GM21367 (cell line): Measurements from ENCODE around the gene PES1.
"Not testable (repeated sequence)": the region's sequence is repeated elsewhere in the genome, so short reads cannot be mapped to it uniquely, and the experiment has no call there.

Source experiments
- ATAC-seq: cut with Tn5 transposase; IDR thresholded peaks from one replicate; pipeline ENCODE4 v1.9.1; 2021; ENCODE audit not compliant: unreplicated experiment

PES1 gene

DNA sequence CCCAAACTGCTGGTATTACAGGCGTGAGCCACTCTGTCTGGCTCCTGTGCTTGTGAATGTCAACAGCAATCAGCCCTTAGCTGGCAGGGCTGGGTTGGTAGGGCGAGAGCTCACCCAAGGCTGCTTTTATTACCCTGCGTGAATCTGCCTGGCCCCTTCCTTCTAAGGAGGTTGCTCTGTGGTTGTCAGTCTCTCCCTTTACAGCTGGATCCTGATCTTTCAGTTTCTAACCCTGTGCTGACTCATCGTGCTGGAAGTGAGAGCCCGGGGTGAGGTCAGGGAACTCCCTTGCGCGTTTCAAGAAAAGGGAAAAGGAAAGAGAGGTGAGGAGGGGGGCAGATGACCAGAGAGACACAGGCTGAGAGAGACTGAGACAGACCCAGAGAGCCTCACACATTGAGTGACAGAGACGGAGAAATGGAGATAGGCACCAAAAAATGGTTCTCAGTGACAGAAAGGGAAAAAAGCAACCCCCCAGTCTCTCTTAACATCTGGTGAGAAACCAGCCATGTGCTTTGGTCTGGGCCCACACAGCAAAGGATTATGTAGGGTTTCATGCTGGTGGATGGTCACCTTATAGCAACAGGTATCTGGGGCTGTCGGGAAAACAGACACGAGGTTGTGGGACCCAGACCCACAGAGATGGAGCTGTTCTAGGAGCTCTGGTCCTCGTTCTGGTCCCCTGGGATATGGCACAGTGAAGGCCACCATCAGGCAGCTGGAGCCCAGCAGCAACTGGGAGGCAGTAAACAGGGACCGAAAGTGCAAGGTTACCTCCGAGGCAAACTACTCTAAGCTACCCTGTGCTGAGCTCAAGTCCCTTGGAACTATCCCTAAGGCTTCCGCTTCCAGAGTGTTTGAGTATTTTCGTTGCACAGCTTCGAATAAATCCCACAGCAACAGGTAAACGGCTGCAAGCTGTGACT, 17.8 kb upstream of the PES1 start:
- no peak for ATAC-seq

DNA sequence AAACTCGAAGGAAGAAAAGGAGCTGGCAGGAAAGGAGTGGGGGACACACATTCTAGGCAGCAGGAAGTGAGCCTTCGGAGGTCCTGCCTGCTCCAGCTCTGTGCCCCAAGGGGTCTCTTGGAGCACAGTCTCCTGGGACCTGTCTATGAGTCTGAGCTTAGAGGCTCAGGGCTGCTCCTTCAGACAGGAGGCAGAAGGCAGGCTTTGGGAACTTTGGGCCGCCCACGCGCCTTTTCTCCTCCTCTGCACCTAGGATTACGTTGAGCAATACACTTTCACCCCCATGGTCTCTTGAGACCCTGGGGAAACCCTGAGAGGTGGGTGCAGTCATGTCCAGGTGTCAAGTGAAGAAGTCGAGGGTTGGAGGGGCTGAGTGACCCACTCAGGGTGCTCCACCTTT, 16.2 kb upstream of the PES1 start:
- no peak for ATAC-seq

DNA sequence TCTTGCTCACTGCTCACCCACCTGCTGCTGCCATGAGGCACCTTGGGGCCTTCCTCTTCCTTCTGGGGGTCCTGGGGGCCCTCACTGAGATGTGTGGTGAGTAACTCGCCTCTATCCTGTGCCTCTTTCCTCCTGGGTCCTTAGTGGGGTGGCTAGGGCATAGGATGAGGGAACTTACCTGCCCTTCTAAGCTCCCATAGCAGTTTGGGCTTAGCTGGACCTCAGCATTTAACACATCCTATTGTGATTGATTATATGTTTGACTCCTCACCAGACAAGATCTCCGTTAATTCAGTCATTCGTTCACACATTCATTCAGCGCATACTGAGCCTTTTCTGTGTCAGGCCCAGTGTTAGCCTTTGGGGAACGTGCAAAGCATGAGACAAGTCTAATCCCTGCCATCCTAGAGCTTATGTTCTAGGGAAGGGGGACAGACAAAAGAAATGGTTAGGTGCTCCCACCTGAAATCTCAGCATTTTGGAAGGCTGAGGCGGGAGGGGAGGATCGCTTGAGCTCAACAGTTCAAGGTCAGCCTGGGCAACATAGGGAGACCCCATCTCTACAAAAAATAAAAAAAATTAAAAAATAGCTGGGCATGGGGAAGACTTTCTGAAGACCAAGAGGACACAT, 15.7 kb upstream of the PES1 start:
- ATAC-seq: no peak

DNA sequence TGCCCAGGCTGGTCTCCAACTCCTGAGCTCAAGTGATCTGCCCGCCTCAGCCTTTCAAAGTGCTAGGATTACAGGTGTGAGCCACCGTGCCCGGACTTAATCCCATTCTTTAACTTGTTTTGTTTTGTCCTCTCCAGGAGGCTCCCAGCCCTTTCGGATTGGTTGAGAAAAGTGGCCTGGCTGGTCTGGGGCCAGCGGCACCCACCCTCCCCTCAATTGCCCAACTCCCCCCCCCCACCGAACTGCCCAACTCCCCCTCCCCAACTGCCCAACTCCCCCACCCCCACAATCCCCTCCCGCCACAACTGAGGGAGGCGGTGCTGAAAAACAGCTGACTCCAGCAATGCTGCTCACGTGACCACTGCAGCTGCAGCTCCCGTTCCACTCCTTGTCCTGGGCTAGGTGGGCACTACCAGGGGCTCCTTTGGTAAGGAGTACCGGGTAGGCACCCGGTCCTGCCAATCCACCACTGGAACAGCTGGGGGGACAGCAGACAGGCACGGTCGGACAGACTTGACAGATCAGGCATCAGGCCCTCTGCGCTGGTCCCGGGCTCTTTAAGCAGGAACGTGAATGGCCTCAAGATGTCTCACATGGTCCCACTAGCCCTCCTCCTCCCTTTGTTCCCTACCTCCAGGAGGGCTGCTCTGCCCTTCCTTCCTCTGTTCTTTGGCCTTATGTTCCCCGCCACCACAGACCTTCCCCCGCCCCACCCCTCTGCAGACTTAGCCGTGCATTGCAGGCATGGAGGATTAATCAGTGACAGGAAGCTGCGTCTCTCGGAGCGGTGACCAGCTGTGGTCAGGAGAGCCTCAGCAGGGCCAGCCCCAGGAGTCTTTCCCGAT, 15.0 kb upstream of the PES1 start, which contains the start of gene TCN2:
Gene TCN2, plus strand, starts transcription at position 720 of the 845 bp plus-strand sequence. CDS start 158 bp downstream, outside the sequence.
- peak; percentile 40 for ATAC-seq

DNA sequence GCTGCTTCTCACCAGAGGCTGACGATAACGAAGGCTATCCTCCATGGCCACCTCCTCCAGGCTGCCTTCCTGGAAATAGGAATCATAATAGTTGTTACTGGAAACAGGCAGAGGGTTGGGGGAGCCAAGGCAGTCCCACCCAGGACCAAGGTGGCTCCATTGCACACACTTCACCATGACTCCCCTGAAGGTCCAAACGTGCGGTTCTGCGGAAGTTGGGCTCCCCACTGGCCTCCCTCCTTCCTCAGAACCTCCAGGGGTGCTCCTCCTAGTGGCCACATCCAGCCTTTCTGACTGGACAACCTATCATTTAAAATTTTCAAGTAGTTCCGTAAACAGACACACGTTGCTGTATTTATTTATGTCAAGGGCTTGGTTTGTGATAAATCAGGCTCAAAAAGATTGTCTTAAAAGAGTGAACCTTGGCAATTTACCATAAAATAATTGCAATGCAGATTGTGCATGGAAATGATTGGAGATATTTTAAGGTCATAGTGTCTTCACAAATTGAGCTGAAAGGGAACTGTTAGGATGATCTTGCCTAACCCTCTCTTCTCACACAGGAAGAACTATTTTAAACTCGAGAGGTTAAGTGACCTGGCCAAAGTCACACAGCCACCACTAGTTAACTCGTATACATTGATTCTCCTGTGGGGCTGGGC, 13.9 kb upstream of the PES1 start:
- ATAC-seq: no peak

DNA sequence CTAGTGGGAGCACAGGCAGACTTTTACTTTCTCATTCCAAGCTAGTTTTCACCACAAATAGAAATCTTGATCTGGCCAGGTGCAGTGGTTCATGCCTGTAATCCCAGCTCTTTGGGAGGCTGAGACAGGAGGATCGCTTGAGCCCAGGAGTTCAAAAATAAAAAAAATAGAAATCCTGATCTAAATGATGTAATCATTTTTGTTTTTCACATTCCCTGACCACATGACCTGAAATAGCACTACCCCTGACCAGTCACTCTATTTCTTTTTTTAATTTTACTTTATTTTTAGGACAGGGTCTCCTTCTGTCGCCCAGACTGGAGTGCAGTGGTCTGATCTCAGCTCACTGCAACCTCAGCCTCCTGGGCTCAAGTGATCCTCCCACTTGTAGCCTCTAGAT, 13.0 kb upstream of the PES1 start:
- no peak for ATAC-seq

DNA sequence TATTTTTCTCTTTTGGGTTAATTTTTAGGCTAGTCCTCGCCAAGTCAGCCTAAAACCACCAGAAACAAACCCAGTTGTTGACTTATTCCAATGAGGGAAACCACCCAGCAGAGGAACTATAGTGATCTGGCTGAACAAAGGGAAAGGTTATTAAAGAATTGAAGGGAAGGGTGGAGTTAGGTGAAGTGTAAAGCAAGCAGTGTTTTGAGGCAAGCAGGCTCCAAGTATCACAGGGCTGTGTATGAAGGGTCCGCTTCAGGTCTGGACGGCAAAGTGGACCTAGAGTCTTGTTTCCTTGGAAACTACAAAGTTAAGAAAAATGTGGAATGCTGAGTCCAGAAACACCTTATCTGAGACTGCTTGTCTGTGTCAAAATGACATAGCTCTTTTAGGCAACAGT, 12.1 kb upstream of the PES1 start:
- no peak for ATAC-seq

DNA sequence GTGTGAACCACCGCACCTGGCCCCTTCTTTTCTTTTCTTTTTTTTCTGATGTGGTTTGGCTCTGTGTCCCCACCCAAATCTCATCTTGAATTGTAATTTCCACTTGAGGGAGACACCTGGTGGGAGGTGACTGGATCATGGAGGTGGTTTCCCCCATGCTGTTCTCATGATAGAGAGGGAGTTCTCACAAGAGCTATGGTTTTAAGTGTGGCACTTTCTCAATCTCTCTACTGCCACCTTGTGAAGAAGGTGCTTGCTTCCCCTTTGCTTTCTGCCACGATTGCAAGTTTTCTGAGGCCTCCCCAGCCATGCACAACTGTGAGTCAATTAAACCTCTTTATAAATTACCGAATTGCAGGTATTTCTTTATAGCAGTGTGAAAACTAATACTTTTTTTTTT, 10.3 kb upstream of the PES1 start:
- ATAC-seq: no peak

DNA sequence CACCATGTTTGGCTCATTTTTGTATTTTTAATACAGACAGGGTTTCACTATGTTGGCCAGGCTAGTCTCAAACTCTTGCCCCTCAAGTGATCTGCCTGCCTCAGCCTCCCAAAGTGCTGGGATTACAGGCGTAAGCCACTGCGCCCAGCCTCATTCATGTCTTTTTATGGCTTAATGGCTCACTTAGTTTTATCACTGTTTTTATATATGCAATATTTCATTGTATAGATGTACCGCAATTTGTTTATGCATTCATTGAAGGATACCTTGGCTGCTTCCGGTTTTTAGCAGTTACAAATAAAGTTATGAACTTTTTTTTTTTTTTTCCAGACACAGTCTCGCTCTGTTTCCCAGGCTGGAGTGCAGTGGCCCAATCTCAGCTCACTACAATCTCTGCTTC, 9.8 kb upstream of the PES1 start:
- no peak for ATAC-seq

DNA sequence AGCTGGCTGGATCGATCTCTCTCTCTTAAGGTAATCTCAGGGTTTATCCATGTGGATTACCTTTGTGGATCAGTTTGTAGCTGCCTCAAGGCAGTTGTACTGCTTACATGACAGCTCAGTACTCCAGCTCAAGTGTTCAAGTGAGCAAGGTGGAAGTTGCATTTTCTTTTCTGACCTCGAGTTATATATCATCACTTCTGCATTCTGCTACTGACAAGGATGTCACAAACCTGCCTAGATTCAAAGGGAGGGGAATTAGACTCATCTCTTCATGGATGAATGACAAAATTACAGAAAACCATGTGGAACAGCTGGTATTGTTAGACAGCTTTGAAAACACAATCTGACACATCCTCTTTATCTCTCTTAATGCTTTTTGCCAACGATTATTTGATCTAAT, 9.2 kb upstream of the PES1 start:
- no peak for ATAC-seq

DNA sequence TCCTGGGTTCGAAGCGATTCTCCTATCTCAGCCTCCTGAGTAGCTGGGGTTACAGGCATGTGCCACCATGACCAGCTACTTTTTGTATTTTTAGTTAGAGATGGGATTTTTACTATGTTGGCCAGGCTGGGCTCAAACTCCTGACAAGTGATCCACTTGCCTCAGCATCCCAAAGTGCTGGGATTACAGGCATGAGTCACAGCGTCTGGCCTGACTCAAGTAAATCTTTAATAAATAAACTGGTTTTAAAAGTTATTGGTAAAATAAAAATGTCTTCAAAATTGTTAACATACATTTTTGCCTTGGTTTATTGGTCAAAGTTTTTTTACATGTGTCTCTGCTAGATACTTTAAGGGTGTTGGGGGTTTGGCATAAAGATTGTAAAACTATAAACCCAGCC, 7.3 kb upstream of the PES1 start:
- no peak for ATAC-seq

DNA sequence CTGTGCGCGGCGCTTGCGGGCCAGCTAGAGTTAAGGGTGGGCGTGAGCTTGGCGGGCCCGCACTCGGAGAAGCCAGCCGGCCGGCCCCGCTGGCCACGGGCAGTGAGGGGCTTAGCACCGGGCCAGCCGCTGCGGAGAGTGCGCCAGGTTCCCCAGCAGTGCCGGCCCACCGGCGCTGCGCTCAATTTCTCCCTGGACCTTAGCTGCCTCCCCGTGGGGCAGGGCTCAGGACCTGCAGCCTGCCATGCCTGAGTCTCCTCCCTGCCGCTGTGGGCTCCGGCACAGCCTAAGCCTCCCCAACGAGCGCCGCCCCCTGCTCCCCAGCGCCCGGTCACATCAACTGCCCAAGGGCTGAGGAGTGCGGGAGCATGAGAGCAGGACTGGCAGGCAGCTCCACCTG, 5.2 kb upstream of the PES1 start:
- no peak for ATAC-seq

DNA sequence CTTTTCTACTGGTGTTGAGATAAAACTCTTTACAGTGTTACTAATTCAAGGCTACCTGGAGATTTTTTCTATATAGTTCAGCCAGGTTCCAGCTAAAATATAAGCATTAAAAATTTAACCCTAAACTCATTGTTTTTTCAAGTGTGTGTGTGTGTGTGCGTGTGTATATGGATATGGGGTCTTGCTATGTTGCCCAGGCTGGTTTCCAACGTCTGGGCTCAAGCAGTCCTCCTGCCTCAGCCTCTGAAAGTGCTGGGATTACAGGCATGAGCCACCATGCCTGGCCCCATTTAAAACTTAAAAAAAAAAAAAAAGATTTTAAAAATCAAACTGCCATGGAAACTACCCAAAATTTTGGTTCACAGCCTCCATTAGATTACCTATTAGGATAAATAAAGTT, 4.5 kb upstream of the PES1 start:
- ATAC-seq: no peak

DNA sequence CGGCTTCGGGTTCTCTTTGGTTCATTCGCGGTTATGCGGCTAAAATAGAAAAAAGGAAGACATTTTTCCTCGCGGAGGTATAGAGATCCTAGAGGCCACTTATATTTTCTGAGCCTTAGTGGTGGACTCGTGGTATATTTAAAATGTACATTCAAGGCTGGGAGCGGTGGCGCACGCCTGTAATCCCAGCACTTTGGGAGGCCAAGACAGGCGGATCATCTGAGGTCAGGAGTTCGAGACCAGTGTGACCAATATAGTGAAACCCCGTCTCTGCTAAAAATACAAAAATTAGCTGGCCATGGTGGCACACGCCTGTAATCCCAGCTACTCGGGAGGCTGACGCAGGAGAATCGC, 627 bp upstream of the PES1 start:
- not testable (repeated sequence) for ATAC-seq

DNA sequence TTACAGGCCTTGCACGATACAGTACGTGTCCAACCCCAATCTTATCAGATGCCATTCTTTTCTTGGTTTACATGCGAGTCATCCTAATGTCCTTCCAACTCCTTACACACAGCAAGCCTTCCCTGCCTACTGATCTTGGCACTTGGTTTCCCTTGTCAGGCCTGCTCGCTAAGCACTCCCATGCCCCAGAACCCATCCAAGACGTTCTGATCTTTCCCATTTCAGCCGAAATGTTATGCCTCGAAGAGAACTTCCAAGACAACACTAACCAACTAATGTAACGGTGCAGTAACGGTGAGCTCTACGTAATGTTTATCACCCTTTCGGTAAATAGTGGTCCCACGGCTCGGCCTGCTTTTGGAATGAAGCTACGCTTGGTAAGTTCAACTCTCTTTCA, 521 bp downstream of the PES1 start:
- ATAC-seq: no peak

DNA sequence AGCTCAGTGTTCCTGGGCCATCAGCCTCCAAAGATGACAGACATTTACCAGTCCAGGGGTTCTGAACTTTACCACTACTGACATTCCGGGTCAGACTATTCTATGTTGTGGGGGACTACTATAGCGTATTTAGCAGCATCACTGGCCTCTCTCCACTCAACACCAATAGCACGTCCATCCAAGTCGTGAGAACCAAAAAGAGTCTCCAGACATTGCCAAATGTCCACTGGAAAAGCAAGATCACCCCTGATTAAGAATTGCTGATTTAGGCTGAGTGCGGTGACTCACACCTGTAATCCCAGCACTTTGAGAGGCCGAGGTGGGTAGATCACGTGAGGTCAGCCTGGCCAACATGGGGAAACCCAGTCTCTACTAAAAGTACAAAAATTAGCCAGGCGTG, 5.3 kb downstream of the PES1 start:
- no peak for ATAC-seq

DNA sequence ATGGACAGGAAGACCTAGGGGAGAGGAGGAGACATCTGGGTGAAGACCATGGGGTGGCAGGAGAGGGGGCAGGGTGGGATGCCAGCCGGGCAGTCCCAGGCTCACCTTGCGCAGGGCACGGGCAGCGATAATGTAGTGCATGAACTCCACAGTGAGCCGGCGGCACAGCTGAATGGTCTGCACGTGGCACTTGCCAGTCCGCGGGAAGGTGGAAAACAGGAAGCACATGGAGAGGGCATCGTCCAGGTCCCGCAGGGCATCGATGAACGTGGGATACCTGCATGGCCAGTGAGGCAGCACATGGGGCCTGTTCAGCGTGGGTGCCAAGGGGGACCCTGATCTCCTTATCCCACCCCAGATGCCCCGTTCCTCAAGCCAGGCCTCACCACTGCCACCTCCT, 7.3 kb downstream of the PES1 start:
- no peak for ATAC-seq

DNA sequence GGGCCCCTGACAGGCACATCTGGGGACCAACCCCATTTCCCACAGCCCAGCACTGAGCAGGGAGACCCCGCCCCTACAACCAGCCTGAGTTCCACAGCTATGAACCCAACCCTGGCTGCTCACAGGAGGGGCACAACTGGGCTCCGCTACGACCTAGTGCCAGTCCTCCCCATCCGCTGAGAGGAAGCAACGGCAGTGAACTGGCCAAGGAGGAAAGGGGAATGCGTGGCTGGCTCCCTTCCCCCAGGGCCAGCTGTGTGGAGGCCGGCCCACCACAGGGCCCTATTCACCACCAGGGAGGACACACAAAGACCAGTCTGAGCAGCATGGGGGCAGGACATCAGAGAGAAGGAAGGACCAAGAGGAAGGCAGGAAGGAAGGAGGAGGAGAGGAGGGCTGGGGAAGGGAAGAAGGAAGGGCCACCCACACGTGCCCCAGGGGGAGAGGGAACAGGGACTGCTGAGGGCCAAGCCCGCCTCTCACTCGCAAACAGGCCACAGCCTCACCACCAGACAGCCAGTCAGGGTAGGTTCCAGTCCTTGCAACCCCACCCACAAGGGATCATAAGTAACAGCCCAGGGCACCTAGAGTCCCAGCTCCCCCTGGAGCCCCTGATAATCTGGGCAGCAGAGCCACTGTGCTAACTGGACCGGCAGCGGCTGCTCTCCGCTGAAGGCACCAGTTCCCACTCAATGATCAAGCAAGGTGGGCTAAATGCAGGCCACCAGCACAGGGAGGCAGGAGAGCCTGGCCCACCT, 8.7 kb downstream of the PES1 start:
- no peak for ATAC-seq

DNA sequence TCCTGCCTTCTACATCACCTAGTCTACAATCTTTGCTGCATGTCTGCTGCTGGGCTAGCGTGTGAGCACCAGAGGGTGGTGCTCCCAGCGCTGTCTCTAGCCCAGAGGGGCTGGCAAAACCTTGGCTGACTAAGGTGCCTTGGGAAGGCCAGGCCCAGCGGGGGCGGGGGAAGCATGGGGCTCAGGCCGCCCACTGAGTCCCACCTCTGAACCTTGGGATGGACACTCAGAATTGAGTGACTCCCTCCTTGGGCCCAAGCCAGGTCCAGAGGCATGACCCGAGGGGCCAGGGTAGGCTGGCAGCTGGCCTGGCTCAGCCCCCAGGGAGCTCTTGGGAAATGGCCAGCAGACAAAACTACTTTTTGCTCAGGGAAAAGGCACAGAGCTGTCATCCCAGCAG, 9.7 kb downstream of the PES1 start:
- no peak for ATAC-seq

DNA sequence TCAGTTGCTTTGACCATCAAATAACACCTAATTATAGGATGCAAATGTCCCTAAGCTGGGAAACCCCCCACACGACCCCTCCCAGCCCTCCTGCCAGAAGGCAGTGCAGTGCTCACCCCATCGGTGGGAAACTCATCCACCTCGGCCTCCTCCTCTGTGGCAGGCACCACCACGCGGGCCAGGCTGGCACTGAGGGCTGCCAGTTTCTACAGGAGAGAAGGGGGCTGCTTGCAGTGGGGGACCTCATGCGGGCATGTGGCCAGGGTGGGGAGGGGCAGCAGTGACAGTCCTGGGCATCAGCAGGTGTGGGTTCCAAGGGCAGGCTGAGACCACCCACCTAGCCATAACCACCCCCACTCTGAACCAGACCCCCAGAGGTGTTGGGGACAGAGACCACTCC, 10.8 kb downstream of the PES1 start:
- ATAC-seq: no peak
